Islet of Langerhans (tissue), 1 donor: Measurements from ENCODE around the gene MROH2B.
"Not testable (repeated sequence)": the region's sequence is repeated elsewhere in the genome, so short reads cannot be mapped to it uniquely, and the experiment has no call there.

Source experiments
- FAIRE-seq: peaks from one replicate; lab custom pipeline; 2011; peaks lifted over from hg19 to GRCh38; lab: Jason Lieb, UNC

The MROH2B gene

GRCh38 chr5:41022600-41022999, 48.5 kb downstream of the MROH2B start:
- not testable (repeated sequence) for FAIRE-seq

GRCh38 chr5:41012318-41012717, 58.8 kb downstream of the MROH2B start:
- no peak for FAIRE-seq

GRCh38 chr5:41010572-41010971, 60.6 kb downstream of the MROH2B start:
- FAIRE-seq = no peak

GRCh38 chr5:41009232-41009631, 61.9 kb downstream of the MROH2B start:
- no peak for FAIRE-seq

- FAIRE-seq = no peak
Observed at GRCh38 chr5:41004931-41005330, 66.2 kb downstream of the MROH2B start.

GRCh38 chr5:41003670-41004376, 67.3 kb downstream of the MROH2B start:
- FAIRE-seq = peak; percentile 90

- FAIRE-seq = no peak
Observed at GRCh38 chr5:40999966-41000365, 71.2 kb downstream of the MROH2B start.

GRCh38 chr5:40999142-40999541, 72.0 kb downstream of the MROH2B start:
- FAIRE-seq = no peak

GRCh38 chr5:40995801-40996586, 75.1 kb downstream of the MROH2B start:
- FAIRE-seq = no peak

GRCh38 chr5:40991981-40992559, 79.1 kb downstream of the MROH2B start:
- FAIRE-seq = no peak

GRCh38 chr5:40991168-40991980, 79.8 kb downstream of the MROH2B start:
- no peak for FAIRE-seq

- FAIRE-seq = no peak
Observed at GRCh38 chr5:40988746-40989510, 82.2 kb downstream of the MROH2B start.

- FAIRE-seq = no peak
Observed at GRCh38 chr5:40987349-40987748, 83.8 kb downstream of the MROH2B start.

- no peak for FAIRE-seq
Observed at GRCh38 chr5:40986666-40987065, 84.5 kb downstream of the MROH2B start.

GRCh38 chr5:40985501-40985900, 85.6 kb downstream of the MROH2B start:
- FAIRE-seq = no peak

- no peak for FAIRE-seq
Observed at GRCh38 chr5:40984884-40985283, 86.3 kb downstream of the MROH2B start.

- FAIRE-seq = no peak
Observed at GRCh38 chr5:40983781-40984180, 87.4 kb downstream of the MROH2B start.

GRCh38 chr5:40981420-40981819, 89.7 kb downstream of the MROH2B start:
- no peak for FAIRE-seq

GRCh38 chr5:40976836-40977235, 94.3 kb downstream of the MROH2B start:
- no peak for FAIRE-seq

GRCh38 chr5:40976041-40976440, 95.1 kb downstream of the MROH2B start:
- no peak for FAIRE-seq

- FAIRE-seq = no peak
Observed at GRCh38 chr5:40973364-40974004, 97.7 kb downstream of the MROH2B start.
